Lung (tissue), 12 donors: ENCODE results near the gene STXBP6. TPM values are rescaled to one million over a fixed set of nuclear protein-coding genes. Genes with fewer than 3 reads are reported as not detected.

ENCODE experiments used
- ATAC-seq: fragments of 200-7000 bp; cut with Tn5 transposase; one replicate; pipeline ENCODE4 v1.9.1; 2020; ENCODE audit warnings: moderate number of reproducible peaks; ENCODE audit not compliant: insufficient read depth, low FRiP score
- DNase-seq, 3 donors: peaks; one replicate each; pipeline ENCODE4 v3.0.0-alpha.2; 2013 to 2017
- H3K27ac ChIP-seq, 2 donors: one replicate each; pipeline ENCODE4 v1.5.1; 2013; ENCODE audit warnings: mild to moderate bottlenecking in 2 of 2, moderate library complexity in 2 of 2, control low read depth in 1 of 2, inconsistent platforms in 1 of 2, low read depth in 1 of 2, low read length in 1 of 2
- H3K27me3 ChIP-seq, 3 donors: one replicate each; pipeline ENCODE4 v1.5.1; 2013; ENCODE audit warnings: low read length in 2 of 3; ENCODE audit not compliant: control insufficient read depth in 3 of 3, insufficient read depth in 3 of 3
- H3K36me3 ChIP-seq, 4 donors: one replicate each; pipeline ENCODE4 v1.5.1; 2013; ENCODE audit warnings: low read length in 4 of 4, mild to moderate bottlenecking in 1 of 4, moderate library complexity in 1 of 4; ENCODE audit not compliant: control insufficient read depth in 4 of 4, insufficient read depth in 4 of 4
- H3K4me1 ChIP-seq, 5 donors: one replicate each; pipeline ENCODE4 v1.5.1; 2013; ENCODE audit warnings: low read length in 5 of 5, mild to moderate bottlenecking in 2 of 5, moderate library complexity in 1 of 5; ENCODE audit not compliant: control insufficient read depth in 5 of 5, insufficient read depth in 5 of 5
- H3K4me3 ChIP-seq: one replicate; pipeline ENCODE4 v1.5.1; 2013; ENCODE audit warnings: mild to moderate bottlenecking, control low read depth, moderate library complexity
- H3K9ac ChIP-seq, 2 donors: one replicate each; pipeline ENCODE4 v1.5.1; 2013; ENCODE audit warnings: low read length in 2 of 2, control low read depth in 1 of 2; ENCODE audit not compliant: insufficient read depth in 1 of 2
- H3K9me3 ChIP-seq, 4 donors: one replicate each; pipeline ENCODE4 v1.5.1; 2013; ENCODE audit warnings: low read length in 3 of 4, mild to moderate bottlenecking in 1 of 4, moderate library complexity in 1 of 4; ENCODE audit not compliant: control insufficient read depth in 4 of 4, insufficient read depth in 3 of 4
- CTCF ChIP-seq: IDR thresholded peaks from 2 replicates; pipeline ENCODE4 v1.5.1; 2012; ENCODE audit warnings: mild to moderate bottlenecking; ENCODE audit errors: control extremely low read depth, extremely low read depth
- WGBS, 2 donors: extraction: QIAGEN DNeasy Blood & Tissue Kit; methylation state at CpG; one replicate each; pipeline ENCODE4 v1.1.7; 2013; 5-methylcytosine and 5-hydroxymethylcytosine counted together
- polyA plus RNA-seq, 2 donors: library from polyadenylated mRNA; stranded (reverse); fragments of 200-250 nt; gene quantifications; one replicate each; pipeline ENCODE4 v1.2.1, GENCODE V29; 2013
- total RNA-seq, 2 donors: library from RNA; depleted of rRNA in 1 of 2; stranded (reverse); fragments of >200 nt in 1 of 2; gene quantifications; one replicate each; pipeline ENCODE4 v1.2.1, GENCODE V29; 2014 to 2021
- donor health status: control.
- donor health status: control.
- donor health status: Bipolar disorder and iron deficiency.
- donor health status: healthy.
- donor health status: DM: yes; HTN: yes; CAD: no.

Gene STXBP6
- total and polyA plus RNA-seq, 4 donors: 9.3 to 42.5 (median 10.5) TPM

- 91 to 93% methylated on average over 8 of the region's 8 CpGs for WGBS, 2 donors
- Histone ChIP-seq H3K27ac (no peak overlapping the region), H3K4me1 (peaks cover 0 to 40% (median 16%) of the 10 kb centered on the region in 5 donors), H3K4me3 (no peak overlapping the region), H3K27me3 (no peaks in the 10 kb centered on the region), H3K36me3 (no peaks in the 10 kb centered on the region), H3K9me3 (no peaks in the 10 kb centered on the region), H3K9ac (no peak overlapping the region)
- no peak for ATAC-seq
- DNase-seq: no peak
- TF ChIP-seq CTCF: no peak
These were observed 175.3 kb downstream of the STXBP6 start for GRCh38 chr14:24874514-24875202.

GRCh38 chr14:24873551-24873950, 176.4 kb downstream of the STXBP6 start:
- H3K9ac ChIP-seq: no peak overlapping the region
- ATAC-seq: no peak
- H3K4me3 ChIP-seq: no peak overlapping the region
- DNase-seq: no peak
- WGBS, 2 donors: 66 to 83% methylated on average over 5 of the region's 5 CpGs
- H3K27me3 ChIP-seq: no peaks in the 10 kb centered on the region
- peaks cover 0 to 40% (median 16%) of the 10 kb centered on the region in 5 donors for H3K4me1 ChIP-seq
- no peak for TF ChIP-seq CTCF
- peak overlapping the region in 1 of 2 donors; percentile 29 for H3K27ac ChIP-seq
- H3K36me3 ChIP-seq: peaks cover 0 to 2% (median 0%) of the 10 kb centered on the region in 4 donors
- H3K9me3 ChIP-seq: no peaks in the 10 kb centered on the region

GRCh38 chr14:24870949-24871701, 178.8 kb downstream of the STXBP6 start:
- ATAC-seq: no peak
- DNase-seq: peak in 1 of 3 donors; percentile 52
- no peak overlapping the region for H3K4me3 ChIP-seq
- TF ChIP-seq CTCF: no peak
- no peaks in the 10 kb centered on the region for H3K9me3 ChIP-seq
- H3K36me3 ChIP-seq: peaks cover 0 to 4% (median 0%) of the 10 kb centered on the region in 4 donors
- peaks cover 0 to 29% (median 8%) of the 10 kb centered on the region in 5 donors for H3K4me1 ChIP-seq
- WGBS, 2 donors: 86 to 92% methylated on average over 4 of the region's 4 CpGs
- H3K27me3 ChIP-seq: no peaks in the 10 kb centered on the region
- H3K27ac ChIP-seq: no peak overlapping the region
- H3K9ac ChIP-seq: no peak overlapping the region
